ENCODE measurements around the gene EXOC4.

EXOC4 gene

DNA sequence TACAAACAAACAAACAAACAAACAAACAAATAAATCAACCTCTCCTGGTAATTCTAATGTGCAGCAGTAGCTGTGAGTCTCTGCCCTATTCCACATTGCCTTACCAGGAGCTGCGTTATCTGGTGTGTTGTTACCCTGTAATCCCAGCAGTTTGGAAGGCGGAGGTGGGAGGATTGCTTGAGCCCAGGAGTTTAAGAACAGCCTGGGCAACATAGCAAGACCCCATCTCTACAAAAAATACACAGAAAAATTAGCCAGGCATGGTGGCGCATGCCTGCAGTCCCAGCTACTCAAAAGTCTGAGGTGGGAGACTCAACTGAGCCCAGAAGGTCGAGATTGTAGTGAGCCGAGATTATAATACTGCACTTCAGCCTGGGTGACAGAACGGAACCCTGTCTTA lies 192.7 kb downstream of the EXOC4 start:
- no peak for DNase-seq
- no peaks in the 10 kb centered on the region for H3K36me3 ChIP-seq
- TF ChIP-seq, protein P1, sequence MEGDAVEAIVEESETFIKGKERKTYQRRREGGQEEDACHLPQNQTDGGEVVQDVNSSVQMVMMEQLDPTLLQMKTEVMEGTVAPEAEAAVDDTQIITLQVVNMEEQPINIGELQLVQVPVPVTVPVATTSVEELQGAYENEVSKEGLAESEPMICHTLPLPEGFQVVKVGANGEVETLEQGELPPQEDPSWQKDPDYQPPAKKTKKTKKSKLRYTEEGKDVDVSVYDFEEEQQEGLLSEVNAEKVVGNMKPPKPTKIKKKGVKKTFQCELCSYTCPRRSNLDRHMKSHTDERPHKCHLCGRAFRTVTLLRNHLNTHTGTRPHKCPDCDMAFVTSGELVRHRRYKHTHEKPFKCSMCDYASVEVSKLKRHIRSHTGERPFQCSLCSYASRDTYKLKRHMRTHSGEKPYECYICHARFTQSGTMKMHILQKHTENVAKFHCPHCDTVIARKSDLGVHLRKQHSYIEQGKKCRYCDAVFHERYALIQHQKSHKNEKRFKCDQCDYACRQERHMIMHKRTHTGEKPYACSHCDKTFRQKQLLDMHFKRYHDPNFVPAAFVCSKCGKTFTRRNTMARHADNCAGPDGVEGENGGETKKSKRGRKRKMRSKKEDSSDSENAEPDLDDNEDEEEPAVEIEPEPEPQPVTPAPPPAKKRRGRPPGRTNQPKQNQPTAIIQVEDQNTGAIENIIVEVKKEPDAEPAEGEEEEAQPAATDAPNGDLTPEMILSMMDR (IDR thresholded peaks at IDR 0.05): no peak
- no peaks in the 10 kb centered on the region for H3K9me3 ChIP-seq
- no peak overlapping the region for H3K27ac ChIP-seq
- no peaks in the 10 kb centered on the region for H3K4me1 ChIP-seq
- no peaks in the 10 kb centered on the region for H3K27me3 ChIP-seq
- H3K4me3 ChIP-seq: no peak overlapping the region
- intact Hi-C loops (cut with DNase I; ENCODE audit: low total_unique reads): no loop called here

DNA sequence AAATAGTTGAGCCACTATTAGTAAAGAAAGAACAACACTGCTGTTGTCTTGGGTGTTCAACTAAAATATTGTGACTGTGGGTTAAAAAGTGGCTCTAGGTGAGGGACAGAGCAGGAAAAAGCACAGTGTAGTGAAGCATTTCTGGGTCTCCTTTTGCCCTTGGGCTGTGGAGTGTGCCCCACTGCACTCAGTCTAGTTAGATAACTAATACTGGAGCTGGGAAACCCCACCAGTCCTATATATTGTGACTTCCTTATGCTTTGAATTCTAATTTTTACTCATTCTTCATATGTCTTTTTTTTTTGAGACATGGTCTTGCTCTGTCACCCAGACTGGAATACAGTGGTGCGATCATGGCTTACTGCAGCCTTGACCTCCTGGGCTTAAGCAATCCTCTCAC lies 195.1 kb downstream of the EXOC4 start:
- TF ChIP-seq, protein P1 (IDR thresholded peaks at IDR 0.05): no peak
- H3K4me1 ChIP-seq: no peaks in the 10 kb centered on the region
- no peaks in the 10 kb centered on the region for H3K9me3 ChIP-seq
- no peak for DNase-seq
- intact Hi-C loops (cut with DNase I; ENCODE audit: low total_unique reads): no loop called here
- no peak overlapping the region for H3K27ac ChIP-seq
- H3K27me3 ChIP-seq: no peaks in the 10 kb centered on the region
- H3K36me3 ChIP-seq: no peaks in the 10 kb centered on the region
- no peak overlapping the region for H3K4me3 ChIP-seq

DNA sequence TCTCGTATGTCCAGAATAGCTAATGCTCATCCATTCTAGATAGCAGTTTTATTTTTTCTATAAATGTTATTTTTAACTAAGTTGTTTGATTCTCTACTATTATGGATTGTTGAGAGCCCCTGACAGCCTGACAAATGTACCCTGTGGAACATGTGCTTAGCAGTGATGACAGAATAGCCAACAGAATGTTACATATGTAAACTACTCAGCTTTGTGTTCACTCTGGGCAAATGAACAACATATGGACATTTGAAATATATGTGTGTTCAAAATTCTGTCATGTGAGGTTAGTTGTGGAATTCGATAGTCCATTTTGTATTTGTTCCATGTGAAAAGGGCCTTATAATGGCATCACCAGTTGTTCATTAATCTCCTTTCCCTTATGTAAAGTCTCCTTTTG lies 199.7 kb downstream of the EXOC4 start:
- no peak overlapping the region for H3K4me3 ChIP-seq
- TF ChIP-seq, protein P1 (IDR thresholded peaks at IDR 0.05): no peak
- intact Hi-C loops (cut with DNase I; ENCODE audit: low total_unique reads): no loop called here

DNA sequence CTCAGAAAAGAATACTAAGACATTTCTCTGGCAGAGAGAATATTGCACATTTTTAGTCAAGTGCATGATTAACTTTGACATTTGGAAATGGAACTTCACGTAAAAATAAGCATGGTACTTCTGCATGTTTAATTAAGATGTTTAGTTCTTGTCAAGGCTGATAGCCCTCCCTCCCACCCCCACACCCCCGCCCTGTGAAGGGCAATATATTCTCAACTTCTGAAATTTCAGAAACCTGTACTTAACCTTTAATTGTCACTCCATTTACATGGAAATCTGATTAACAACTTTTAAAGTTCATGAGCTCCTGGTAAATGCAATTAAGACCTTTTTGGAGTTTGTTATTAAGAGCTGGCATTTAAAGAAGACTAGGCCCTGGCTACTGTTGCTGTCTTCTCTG lies 205.8 kb downstream of the EXOC4 start:
- TF ChIP-seq, protein P1 (IDR thresholded peaks at IDR 0.05): no peak
- H3K27ac ChIP-seq: no peak overlapping the region

More for the DNA sequence above, 199.7 kb downstream of the EXOC4 start:
- no peak for DNase-seq
- H3K27me3 ChIP-seq: no peaks in the 10 kb centered on the region
- no peak overlapping the region for H3K27ac ChIP-seq
- H3K36me3 ChIP-seq: no peaks in the 10 kb centered on the region
- H3K4me1 ChIP-seq: no peaks in the 10 kb centered on the region
- H3K9me3 ChIP-seq: no peaks in the 10 kb centered on the region

DNA sequence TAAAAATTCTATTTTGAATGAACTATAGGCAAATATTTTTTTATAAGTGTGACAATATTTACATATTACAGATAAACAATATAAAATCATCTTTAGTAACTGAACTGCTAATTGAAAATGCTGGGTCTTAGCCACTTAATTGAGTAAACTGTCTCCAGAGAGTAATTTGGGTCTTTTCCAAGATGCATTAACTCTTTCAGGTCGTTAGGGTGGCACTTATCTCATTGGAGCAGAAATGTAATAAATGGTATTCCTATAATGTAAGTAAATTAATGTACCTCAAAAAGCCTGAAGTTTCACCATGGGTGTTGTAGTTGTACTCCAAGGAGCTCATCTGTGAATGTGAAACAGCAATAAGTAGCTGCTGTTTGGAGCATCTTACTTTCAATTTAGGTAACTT lies 208.5 kb downstream of the EXOC4 start:
- TF ChIP-seq, protein P1 (IDR thresholded peaks at IDR 0.05): no peak
- H3K4me3 ChIP-seq: no peak overlapping the region
- no peak overlapping the region for H3K27ac ChIP-seq
- no peaks in the 10 kb centered on the region for H3K4me1 ChIP-seq
- peaks cover 0 to 8% (median 5%) of the 10 kb centered on the region in 3 donors for H3K9me3 ChIP-seq
- H3K27me3 ChIP-seq: no peaks in the 10 kb centered on the region
- no peak for DNase-seq
- no peaks in the 10 kb centered on the region for H3K36me3 ChIP-seq
- intact Hi-C loops (cut with DNase I; ENCODE audit: low total_unique reads): no loop called here

More for the DNA sequence above, 205.8 kb downstream of the EXOC4 start:
- H3K4me1 ChIP-seq: no peaks in the 10 kb centered on the region
- no peak for DNase-seq
- H3K9me3 ChIP-seq: no peaks in the 10 kb centered on the region
- H3K4me3 ChIP-seq: no peak overlapping the region
- no peaks in the 10 kb centered on the region for H3K36me3 ChIP-seq
- intact Hi-C loops (cut with DNase I; ENCODE audit: low total_unique reads): no loop called here
- H3K27me3 ChIP-seq: no peaks in the 10 kb centered on the region

DNA sequence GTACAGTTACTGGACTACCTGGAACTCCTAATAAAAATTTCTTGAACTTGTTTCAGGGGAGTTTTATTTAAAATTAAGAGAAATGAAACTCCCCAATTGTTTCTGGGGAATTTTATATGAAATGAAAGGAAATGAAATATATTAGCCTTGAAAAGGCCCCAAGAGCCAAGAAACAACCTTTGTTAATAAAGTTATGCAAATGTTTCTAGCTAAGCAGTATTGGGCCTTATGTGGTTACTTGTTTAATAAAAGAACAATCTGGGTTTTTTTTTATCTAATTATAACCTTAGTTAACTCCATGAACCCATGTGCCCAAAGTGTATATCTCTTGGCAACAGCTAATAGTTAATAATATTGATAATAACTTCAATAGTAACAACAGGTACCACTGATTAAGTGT lies 222.8 kb downstream of the EXOC4 start:
- H3K4me1 ChIP-seq: no peaks in the 10 kb centered on the region
- DNase-seq: no peak
- no peaks in the 10 kb centered on the region for H3K9me3 ChIP-seq
- H3K4me3 ChIP-seq: no peak overlapping the region
- intact Hi-C loops (cut with DNase I; ENCODE audit: low total_unique reads): no loop called here
- peaks cover 7 to 11% (median 8%) of the 10 kb centered on the region in 3 donors for H3K36me3 ChIP-seq
- TF ChIP-seq, protein P1 (IDR thresholded peaks at IDR 0.05): no peak
- H3K27ac ChIP-seq: no peak overlapping the region
- H3K27me3 ChIP-seq: no peaks in the 10 kb centered on the region
